Measurements from ENCODE around the gene DEFB112. TPM values are rescaled to one million over a fixed set of nuclear protein-coding genes. Genes with fewer than 3 reads are reported as not detected.

Gene DEFB112
- total and polyA plus RNA-seq, 7 donors: not detected

DNA sequence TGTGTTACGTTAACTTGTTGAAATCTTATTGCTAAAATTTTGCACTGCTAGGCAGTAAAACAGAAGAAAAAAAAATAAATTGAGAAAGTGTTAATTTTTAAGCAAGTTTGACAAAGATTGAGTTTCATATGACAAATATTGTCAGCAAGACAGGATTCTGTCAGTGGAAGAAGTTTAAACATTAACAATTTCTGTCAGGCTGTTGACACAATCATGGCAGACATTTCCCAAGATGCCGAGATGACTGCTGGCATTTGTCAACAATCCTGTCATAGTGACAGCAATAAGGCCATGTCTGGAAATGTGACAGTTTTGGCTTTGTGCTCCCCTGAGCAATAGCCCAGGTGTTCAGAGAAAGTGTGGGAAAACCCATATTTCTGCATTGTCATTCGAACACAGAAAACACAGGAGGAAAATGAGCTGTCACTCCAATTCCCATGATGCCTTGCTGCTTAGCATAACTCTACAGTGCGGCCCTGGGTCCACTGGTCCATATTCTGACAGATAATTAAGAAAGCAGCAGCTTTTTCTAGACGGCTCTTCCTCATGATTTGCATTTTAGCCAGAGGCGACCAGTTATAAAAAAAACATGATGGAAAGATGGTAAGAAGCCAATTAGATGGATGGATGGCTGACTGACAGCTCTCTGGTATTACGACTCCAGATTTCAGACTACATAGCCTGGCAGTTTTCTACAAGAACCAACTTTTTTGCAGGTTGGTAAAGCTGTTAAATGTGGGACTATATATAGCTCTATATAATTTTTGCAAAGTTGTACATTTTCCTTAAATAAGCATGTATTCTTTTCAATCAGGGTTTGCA lies 43.6 kb upstream of the DEFB112 start:
- peaks cover 0 to 16% (median 3%) of the 10 kb centered on the region in 4 donors for H3K4me1 ChIP-seq
- DNase-seq: no peak
- 32 to 67% methylated on average over 7 of the region's 7 CpGs for WGBS, 2 donors
- H3K4me3 ChIP-seq: no peak overlapping the region
- no peak overlapping the region for H3K27ac ChIP-seq
- H3K27me3 ChIP-seq: no peaks in the 10 kb centered on the region
- H3K9me3 ChIP-seq: no peaks in the 10 kb centered on the region
- TF ChIP-seq EP300 (IDR thresholded peaks at IDR 0.05): no peak
- no peak for TF ChIP-seq POLR2AphosphoS5 (IDR thresholded peaks at IDR 0.05)
- no peak for TF ChIP-seq POLR2A (IDR thresholded peaks at IDR 0.05)
- TF ChIP-seq, protein P1, sequence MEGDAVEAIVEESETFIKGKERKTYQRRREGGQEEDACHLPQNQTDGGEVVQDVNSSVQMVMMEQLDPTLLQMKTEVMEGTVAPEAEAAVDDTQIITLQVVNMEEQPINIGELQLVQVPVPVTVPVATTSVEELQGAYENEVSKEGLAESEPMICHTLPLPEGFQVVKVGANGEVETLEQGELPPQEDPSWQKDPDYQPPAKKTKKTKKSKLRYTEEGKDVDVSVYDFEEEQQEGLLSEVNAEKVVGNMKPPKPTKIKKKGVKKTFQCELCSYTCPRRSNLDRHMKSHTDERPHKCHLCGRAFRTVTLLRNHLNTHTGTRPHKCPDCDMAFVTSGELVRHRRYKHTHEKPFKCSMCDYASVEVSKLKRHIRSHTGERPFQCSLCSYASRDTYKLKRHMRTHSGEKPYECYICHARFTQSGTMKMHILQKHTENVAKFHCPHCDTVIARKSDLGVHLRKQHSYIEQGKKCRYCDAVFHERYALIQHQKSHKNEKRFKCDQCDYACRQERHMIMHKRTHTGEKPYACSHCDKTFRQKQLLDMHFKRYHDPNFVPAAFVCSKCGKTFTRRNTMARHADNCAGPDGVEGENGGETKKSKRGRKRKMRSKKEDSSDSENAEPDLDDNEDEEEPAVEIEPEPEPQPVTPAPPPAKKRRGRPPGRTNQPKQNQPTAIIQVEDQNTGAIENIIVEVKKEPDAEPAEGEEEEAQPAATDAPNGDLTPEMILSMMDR (IDR thresholded peaks at IDR 0.05): no peak
- no peaks in the 10 kb centered on the region for H3K36me3 ChIP-seq
- intact Hi-C loops (cut with DNase I): no loop called here

DNA sequence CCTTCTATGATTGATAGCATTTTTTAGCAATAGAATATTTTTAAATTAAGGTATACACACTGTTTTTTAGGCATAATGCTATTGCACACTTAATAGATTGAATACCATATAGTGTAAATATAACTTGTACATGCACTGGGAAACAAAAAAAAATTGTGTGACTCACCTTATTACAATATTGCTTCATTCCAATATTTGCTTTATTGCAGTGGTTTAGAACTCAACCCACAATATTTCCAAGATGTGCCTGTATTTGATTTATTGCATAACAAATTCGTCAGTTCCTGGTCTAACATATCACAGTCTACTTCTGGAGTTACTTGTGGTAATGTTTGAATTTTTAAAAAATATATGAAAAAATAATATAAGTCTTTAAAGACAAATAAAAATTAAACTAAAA lies 41.9 kb upstream of the DEFB112 start:
- no peak overlapping the region for H3K4me3 ChIP-seq
- intact Hi-C loops (cut with DNase I): no loop called here
- H3K4me1 ChIP-seq: peaks cover 0 to 14% (median 5%) of the 10 kb centered on the region in 4 donors
- no peaks in the 10 kb centered on the region for H3K9me3 ChIP-seq
- TF ChIP-seq POLR2A (IDR thresholded peaks at IDR 0.05): no peak
- no peak for TF ChIP-seq POLR2AphosphoS5 (IDR thresholded peaks at IDR 0.05)
- TF ChIP-seq EP300 (IDR thresholded peaks at IDR 0.05): no peak
- TF ChIP-seq, protein P1 (IDR thresholded peaks at IDR 0.05): no peak
- H3K27me3 ChIP-seq: no peaks in the 10 kb centered on the region
- WGBS, 2 donors: 9 to 29% methylated on average over 1 of the region's 1 CpG
- no peak for DNase-seq
- H3K27ac ChIP-seq: no peak overlapping the region
- no peaks in the 10 kb centered on the region for H3K36me3 ChIP-seq

DNA sequence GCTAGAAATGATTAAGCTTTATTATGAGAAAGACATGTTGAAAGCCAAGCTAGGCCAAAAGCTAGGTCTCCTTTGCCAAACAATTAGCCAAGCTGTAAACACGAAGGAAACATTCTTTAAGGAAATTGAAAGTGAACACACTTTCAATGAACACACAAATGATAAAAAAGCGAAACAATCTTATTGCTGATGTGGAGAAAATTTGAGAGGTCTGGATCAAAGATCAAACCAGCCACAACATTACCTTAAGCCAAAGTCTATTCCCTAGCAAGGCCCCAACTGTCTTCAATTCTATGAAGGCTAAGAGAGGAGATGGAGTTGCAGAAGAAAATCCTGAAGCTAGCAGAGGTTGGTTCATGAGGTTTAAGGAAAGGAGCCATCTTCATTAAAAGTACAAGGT lies 40.2 kb upstream of the DEFB112 start:
- DNase-seq: no peak
- 37 to 78% methylated on average over 2 of the region's 2 CpGs for WGBS, 2 donors
- H3K9me3 ChIP-seq: no peaks in the 10 kb centered on the region
- TF ChIP-seq EP300 (IDR thresholded peaks at IDR 0.05) (no peak), POLR2A (IDR thresholded peaks at IDR 0.05) (no peak), POLR2AphosphoS5 (IDR thresholded peaks at IDR 0.05) (no peak)
- TF ChIP-seq, protein P1 (IDR thresholded peaks at IDR 0.05): no peak
- intact Hi-C loops (cut with DNase I): no loop called here
- H3K4me1 ChIP-seq: peaks cover 0 to 8% (median 0%) of the 10 kb centered on the region in 4 donors
- no peak overlapping the region for H3K27ac ChIP-seq
- no peaks in the 10 kb centered on the region for H3K36me3 ChIP-seq
- no peak overlapping the region for H3K4me3 ChIP-seq
- H3K27me3 ChIP-seq: no peaks in the 10 kb centered on the region

DNA sequence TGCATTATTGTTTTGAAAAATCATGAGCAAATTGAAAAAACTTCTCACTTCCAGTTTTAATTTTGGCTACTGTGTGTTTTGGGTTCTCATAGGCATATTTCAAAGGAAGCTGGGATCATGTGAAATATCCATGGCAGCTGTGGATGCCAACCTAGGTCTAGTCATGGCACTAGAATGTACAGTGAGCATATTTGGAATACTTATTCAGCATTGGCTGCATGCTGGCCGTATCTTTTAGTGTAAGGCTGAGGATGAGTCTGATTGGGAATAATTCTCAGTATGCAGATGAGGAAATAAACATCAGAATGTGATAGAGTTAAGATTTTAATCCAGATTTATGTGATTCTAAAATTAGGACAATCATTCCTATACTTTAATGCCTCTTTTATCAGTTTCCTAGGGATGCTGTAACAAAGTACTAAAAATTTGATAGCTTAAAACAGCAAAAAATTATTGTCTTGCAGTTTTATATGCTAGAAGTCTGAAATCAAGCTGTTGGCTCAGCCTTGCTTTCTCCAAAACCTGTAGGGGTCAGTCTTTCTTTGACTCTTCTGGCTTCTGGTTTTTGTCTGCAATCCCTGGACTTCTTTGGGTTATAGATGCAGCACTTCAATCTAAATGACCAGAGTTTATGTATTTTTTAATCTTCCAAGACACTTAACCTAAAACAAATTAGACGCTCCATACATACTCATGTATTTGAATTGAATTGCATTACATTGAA lies 37.7 kb upstream of the DEFB112 start:
- H3K27ac ChIP-seq: no peak overlapping the region
- intact Hi-C loops (cut with DNase I): no loop called here
- H3K4me1 ChIP-seq: peaks cover 0 to 8% (median 0%) of the 10 kb centered on the region in 4 donors
- H3K9me3 ChIP-seq: no peaks in the 10 kb centered on the region
- H3K36me3 ChIP-seq: no peaks in the 10 kb centered on the region
- H3K4me3 ChIP-seq: no peak overlapping the region
- TF ChIP-seq POLR2A (IDR thresholded peaks at IDR 0.05): no peak
- TF ChIP-seq EP300 (IDR thresholded peaks at IDR 0.05): no peak
- TF ChIP-seq POLR2AphosphoS5 (IDR thresholded peaks at IDR 0.05): no peak
- TF ChIP-seq, protein P1 (IDR thresholded peaks at IDR 0.05): no peak
- no peak for DNase-seq
- 45 to 46% methylated on average over 2 of the region's 2 CpGs for WGBS, 2 donors
- H3K27me3 ChIP-seq: no peaks in the 10 kb centered on the region
